ENCODE measurements around the gene RAE1.

The RAE1 gene

DNA sequence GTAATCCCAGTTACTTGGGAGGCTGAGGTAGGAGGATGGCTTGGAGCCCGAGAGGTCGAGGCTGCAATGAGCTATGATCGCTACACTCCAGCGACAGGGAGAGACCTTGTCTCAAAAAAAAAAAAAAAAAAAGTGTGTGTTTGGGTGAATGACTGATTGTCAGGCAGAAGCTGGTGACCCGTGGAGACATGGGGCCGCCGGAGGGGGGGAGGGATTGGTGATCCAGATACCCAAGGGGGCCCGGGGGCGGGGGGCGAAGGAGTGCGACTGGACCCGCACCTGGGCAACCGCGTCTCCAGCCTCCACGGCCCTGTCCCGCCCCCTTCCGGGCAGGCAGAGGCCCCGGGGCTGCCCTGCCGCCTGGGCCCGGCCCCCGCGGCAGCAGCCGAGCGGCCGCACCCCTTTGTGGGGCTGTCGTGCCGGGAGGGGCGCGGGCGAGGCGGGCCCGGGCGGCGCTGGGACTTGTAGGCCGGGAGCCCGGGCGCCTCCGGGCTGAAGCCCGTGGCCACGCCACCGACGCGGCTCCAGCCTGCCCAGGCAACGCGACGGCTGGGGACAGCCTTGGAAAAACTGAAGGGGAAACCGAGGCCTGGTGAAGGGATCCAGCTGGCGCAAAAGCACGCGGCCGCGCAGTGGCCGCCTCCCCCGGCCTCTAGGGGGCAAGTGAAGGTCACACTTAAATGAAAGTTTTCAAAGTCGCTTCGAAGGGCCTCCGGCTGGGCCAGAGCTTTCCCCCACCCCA is 38.1 kb downstream of the RAE1 start:
- peak; percentile 28 to 31 for DNase-seq (ENCODE audit: low read depth in 2 of 2)

DNA sequence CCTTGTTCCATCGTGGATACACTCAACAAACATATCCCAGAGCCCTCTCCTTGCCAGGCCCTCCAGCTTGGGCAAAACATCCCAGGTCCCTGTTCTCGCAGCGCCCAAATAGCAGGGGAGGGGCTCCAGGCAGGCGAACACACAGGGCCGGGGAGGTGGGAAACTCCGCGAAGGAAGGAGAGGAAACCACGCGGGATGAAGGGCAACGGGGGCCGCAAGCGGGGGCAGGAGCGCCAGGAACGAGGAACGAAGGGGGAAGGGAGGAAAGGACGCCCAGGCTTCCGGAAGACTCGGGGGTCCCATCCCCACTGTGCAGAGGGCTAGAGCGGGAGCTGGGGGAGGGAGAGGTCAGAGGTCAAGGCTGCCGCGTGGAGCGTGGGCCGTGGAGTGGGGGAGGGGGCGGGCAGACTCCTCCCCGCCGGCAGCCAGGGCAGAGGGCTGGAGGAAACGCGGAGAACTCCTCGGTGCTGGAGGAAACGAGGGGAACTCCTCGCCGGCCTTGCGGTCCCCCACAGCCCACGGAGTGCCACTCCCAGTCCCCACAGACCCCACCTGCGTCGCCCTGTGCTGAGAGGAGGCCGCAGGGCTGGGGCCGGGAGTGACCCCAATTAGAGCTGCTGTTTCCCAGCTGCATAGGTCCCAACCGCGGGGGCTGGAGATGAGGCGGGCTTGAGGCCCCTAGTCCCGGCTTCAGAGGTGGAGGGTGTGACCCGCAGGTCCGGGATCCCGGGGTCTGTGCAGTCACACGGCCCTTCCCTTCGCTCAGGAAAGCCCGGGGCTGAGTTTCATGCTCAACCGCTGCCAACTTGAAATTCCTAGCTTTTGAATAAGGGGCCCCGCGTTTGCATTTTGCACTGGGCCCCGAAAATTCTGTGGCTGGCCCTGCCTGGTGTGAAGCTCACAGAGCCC is 38.9 kb downstream of the RAE1 start:
- DNase-seq (ENCODE audit: low read depth in 2 of 2), result peak; percentile 36 to 38

DNA sequence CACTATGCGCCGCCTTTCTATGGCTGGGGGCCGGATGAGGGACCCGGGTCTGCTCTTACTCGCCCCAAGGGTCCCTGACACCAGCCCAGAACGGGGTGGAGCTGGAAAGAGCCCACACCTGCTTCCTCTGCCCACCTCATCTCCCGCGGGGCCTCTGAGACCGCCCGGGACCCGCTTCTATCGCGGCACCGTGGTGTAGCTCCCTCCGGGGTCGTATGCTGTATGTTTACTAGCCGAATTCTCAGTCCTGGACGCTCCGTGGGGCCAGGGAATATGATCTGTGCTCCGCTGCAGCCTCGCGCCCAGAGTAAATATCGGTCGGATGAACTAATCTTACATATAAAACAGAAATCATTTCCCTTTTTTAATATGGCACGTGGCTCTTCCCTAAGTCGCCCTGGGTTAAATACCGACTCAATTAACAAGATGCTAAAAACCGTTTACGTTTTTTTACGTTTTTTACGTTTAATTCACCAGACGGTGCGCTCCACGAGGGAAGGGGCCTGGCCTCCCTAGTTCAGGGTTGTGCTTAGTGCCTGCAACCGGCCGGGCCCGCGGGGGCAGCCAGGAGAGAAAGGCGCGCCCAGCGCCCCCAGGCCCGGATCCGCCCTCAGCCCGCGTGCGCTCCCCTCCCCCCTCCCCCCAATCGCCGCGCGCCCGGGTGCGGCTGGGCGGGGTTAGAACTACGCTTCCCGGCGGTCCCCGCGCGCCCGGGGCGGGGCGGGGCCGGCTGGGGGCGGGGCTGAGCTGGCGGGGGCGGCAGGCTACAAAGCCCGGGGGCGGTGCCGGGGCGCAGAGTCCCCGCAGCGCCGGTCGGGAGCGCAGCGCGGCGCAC is 39.8 kb downstream of the RAE1 start, which contains the start of gene RBM38:
TSS of gene RBM38 (plus strand) at position 793 of the 835 bp plus-strand sequence. CDS start 186 bp downstream, outside the sequence.
- peak; percentile 51 to 56 for DNase-seq (ENCODE audit: low read depth in 2 of 2)

DNA sequence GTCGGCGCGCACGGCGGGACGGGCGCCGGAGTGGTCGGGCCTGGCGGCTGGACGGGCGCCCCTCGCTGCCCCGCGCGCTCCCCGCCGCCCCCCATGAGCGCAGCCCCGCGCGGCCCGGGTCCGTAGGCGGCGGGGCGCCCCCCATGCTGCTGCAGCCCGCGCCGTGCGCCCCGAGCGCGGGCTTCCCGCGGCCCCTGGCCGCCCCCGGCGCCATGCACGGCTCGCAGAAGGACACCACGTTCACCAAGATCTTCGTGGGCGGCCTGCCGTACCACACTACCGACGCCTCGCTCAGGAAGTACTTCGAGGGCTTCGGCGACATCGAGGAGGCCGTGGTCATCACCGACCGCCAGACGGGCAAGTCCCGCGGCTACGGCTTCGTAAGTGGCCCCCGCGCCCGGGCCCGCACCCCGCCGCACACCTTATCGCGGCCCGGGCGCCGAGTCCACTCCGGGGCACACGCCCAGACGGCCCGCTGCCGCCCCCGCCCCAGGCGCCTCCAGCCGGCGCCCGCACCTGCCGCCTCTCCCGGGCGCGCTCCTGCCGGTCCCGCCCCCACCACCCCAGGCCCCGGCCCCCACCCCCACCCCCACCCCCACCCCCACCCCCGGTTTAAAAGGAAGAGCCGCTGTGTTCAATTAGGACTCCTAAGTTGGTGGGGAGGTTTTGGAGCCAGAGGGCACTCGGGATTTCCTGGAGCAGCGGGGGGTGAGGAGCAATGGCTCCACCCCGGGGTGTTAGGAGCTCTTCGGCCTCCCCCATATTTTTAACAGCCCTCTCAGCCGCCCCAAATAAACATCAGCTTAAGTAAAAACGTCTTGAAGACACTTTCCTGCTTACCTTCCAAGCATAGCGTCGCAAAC is 40.6 kb downstream of the RAE1 start:
- no peak for DNase-seq (ENCODE audit: low read depth in 2 of 2)

DNA sequence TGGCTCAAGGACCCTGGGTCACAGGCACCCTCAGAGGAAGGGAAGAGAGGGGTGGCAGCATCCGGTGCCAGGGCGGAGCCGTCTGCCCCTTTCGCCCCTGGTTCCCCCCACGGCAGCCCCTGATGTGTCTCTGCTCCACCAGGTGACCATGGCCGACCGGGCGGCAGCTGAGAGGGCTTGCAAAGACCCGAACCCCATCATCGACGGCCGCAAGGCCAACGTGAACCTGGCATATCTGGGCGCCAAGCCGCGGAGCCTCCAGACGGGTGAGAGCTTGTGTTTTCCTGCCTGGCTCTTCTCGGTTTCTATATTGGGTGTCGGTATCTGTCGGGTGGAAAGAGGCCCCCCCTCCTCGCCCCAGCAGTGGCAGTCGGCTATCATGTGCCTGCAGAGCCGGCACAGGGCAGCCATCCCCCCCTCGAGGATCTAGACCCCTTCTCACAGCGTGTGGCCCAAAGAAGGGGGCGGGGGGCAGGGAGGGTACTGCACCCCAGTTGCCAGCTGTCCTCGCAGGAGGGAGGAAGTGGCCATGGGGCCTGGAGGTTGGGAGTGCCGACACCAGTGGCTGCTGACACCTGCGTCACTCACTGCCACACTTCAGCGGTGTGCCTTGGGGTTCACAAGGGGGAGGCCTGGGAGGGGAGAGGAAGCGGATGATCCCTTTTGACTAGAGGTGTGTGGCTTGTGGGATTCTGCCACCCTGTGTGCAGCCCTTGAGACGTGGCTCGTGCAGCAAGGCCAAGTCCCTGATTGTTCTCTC is 41.6 kb downstream of the RAE1 start:
- DNase-seq (ENCODE audit: low read depth in 2 of 2), result peak; percentile 52 to 62

DNA sequence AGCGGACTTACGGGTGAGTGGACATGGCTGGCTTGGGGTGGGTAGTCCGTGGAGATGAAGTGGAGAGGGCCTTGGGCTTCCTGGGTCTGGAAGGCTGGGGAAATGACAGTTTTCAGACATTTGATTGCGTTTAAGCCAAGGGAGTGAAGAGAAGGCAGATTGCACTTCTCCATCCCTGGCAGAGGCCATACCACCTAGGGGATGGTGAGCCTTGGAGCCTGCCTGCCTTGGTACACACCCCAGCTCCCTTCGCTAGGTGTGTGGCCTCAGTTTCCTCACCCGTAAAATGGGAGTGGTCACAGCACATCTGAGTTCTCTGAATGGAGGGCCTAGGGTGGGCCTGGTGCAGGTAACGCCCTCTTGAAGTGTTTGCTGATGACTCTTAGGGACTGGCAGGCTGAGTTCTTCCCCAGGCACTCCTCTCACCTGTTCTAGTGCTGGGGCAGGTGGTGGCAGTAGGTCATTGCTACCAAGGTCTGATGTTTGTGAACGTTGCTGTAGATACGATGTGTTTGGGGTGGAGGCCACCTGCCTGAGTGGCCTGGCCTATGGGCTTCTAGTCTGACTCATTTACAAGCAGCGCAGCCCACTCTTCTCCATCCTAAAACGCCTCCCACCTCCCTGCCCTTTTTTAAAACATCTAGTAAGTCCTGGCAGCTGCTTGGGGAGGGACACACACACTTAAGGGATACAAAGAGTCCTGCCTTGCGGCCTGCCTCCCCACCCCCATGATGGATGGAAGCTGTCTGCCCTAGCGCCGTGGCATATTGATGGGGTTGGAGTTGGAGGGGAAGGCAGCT is 42.5 kb downstream of the RAE1 start:
- DNase-seq (ENCODE audit: low read depth in 2 of 2), result no peak

DNA sequence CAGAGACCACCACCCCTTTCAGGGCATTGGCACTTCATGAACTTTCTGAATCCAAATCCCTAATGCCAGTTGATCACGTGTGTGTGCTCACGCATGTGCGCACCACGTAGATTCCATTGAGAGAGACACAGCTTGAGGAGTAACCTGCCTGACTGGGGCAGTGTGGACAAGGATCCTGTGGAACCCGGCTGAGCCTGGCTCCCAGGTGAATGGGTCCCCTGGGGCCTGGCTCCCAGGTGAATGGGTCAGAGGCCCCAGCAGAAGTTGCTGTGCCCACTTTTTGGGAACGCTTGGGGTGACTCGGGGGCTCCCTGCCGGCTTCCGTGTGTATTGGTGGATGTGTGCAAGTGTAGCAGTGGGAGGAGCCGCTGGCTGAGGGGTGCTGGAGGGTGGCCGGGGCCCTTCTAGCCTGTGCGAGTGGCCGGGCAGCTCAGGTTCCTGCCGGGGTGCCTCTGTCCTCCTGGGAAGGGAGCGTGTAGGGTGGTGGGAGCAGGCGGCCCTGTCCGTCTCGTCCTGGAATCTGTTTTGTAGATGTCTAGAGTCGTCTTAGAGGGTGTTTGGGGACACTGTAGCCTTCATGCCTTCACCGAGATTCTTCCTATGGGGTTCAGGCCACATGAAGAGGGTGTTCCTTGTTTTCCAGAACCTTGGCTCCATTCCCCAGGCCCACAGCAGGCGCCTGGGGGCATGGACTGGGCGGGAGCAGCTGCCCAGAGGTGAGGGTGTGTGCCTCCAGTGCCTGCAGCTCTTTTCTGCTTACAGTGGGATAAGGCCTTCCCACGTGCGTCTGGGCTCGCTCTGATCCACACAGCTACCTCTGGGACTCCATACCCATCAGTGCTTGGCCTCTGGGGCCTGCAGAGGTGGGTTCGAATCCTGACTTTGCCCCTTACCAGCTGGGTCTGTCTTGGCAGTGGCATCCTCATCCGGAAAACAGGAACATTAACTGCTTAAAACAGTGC is 43.3 kb downstream of the RAE1 start:
- no peak for DNase-seq (ENCODE audit: low read depth in 2 of 2)

DNA sequence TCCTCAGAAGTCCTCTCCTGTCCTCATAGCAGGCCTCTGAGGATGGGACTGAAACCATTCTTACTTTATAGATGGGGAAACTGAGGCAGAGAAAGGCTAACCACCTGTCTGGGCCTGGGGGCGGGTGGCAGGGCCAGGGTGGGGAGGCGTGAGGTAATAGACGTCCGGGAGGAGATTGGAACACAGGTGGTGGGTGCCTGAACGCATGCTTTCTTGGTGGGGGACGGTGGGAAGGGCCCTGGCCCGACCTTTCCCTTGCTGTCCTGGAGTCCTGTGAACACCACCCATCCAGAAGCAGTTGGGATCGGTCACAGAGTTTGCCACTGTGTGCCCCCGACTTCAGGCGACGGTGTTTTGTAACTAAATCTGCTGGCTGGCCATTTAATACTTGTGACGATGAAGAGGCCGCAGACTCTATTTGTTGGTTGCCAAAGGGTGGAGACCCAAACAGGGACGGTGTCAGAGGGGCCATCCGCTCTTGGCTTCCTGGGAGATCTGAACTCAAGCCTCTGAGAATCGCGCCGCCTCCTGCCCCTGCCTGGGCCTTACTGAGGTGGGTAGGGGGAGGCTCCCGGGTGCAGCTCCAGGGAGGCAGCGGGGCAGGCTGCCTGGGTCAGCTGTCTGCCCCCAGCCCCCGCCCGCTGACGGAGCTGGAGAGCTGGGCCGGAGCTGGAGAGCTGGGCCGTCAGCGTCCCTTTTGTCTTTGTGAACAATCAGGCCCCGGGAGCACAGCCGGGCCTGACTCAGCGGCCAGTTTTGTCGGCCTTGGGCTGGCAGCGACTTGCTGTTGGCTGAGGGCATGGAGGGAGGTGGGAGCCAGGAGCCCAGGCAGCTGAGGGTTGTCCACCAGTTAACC is 44.3 kb downstream of the RAE1 start:
- DNase-seq (ENCODE audit: low read depth in 2 of 2), result no peak

DNA sequence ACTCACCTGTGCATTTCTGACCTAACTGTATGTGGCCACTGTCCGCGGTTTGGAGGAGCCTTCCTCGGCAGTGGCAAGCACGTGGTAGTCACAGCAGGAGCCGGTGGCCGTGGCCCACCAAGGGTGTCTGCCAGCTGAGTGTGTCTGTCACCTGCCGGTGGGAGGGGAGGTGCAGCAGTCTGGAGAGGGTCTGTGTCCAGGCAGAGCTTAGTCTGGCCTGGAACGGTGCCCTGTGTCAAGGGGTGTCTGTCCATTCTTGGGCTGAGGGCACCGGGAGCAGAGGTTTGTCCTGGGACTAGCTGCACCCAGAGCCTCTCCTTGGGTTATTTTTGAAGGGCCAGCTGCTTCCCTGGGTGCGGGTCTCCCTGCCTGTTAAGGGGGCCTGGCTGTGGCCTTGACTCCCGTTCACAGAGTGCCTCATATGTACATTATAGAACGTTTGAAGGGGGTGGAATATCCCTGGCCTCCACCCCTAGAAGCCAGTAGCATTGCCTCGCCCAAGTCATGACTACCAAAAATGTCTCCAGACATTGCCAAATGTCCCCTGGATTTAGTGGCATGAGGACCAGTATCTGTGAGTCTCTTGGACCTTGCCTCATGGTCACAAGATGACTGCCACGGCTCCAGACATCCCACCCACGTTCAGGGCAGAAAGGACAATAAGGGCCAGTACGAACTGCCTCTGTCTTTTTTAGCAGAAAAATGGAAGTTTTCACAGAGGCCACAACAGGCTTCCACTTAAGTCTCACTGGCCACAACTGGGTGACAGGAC is 45.3 kb downstream of the RAE1 start:
- no peak for DNase-seq (ENCODE audit: low read depth in 2 of 2)

DNA sequence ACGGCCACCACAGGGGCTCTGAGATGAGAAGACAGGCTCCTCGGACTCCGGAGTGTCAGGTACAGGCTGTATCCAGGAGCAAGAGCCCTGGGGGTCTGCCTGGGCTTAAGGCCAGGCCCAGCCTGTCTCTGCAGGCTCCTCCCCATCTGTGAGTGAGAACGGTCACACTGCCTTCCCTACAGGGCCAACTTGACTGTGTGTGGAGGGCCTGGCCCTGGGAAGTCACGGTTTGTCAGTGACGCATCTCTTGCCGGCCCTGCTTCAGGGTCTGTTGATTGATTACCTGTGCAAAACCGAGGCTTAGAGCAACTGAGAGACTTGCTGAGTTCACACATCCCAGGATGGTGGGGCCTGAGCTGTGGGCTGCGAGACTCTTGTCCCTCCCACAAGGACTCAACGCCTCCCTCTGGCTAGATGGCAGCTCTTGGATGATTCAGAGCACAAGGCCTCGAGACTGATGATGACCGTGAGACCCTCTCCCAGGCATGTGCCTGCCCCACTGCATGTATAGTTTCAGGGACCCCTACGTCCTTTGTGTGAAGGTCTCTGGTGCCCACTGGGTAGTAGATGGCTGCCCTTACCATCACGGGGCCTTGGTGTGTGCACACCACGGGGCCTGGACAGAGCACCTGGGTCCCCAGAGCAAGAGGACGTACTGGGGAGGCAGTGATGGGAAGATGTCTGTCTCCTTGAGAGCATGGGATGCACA is 46.1 kb downstream of the RAE1 start:
- DNase-seq (ENCODE audit: low read depth in 2 of 2), result no peak

DNA sequence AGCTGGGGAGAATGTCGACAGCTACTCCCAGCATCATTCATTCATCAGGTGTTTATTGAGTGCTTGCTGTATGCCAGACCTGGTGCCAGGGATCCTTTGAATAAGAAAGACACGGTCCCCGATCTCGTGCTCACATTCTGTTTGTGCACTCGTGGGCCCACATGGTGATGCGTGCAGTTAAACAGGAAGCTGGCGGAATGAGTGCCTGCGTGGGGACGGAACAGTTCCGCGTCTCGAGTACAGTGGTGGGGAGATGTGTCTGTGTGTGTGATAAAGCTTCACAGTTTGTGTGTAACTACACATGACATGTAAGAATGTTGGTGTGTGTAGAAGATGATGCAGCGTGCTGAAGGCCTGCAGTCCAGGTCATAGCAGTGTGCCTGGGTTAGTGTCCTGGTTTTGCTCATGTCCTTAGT is 46.6 kb downstream of the RAE1 start:
- peak in 1 of 2 donors; percentile 42 for DNase-seq (ENCODE audit: low read depth in 2 of 2)

DNA sequence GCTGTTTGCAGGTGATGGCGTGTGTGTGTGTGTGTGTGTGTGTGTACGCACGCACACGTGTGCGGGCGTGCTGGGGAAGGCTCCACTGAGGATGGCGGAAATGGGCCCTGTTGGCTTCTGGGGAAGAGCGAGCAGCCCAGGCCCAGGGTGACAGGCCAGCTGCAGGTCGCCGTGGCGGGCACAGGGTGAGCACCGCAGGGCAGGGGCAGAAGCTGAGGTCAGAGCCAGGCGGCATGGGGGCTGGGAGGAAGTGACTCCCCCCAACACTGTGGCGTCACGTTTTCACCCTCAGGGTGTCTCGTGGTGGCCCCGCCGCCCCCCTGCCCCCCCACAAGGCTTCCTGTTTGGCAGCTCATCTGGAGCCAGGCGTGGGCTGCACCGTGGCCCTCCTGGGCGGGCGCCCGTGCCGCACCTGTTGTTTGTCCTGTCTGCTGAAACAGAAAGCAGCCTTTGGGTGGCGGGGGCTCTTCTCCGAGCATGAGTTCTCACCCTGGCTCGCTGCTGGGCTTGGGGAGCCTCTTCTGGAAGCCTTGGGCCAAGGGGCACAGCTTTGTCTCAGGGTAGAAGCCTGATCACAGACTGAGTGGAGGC is 47.3 kb downstream of the RAE1 start:
- DNase-seq (ENCODE audit: low read depth in 2 of 2), result peak; percentile 83 to 87

DNA sequence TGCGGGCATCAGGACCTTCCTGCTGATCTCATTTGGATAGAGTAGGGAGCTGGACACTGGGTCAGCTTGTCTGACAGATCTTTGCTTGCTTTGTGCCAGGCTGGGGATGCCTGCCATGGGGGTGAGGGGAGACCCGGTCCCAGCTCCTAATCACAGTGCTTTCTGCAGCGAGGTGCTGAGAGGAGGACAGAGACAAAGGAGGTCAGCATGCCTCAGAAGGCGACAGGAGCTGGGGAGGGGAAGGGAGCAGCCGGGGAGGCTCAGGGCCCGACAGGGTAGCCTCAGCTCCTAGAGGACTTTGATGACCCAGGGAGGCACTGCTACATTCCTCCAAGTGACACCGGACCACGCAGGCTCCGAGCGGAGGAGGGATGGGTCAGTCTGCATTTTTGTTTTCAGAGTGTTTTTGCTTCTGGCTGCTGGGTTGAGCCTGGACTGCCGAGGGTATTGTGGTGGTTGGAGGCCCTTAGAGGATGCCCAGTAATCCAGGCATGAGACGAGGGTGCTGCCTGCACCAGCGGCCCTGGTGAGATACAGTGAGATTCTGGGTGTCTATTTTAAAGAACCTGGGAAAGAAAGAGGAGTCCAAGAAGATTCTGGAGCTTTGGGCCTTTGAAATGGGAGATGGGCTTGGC is 48.0 kb downstream of the RAE1 start:
- no peak for DNase-seq (ENCODE audit: low read depth in 2 of 2)

DNA sequence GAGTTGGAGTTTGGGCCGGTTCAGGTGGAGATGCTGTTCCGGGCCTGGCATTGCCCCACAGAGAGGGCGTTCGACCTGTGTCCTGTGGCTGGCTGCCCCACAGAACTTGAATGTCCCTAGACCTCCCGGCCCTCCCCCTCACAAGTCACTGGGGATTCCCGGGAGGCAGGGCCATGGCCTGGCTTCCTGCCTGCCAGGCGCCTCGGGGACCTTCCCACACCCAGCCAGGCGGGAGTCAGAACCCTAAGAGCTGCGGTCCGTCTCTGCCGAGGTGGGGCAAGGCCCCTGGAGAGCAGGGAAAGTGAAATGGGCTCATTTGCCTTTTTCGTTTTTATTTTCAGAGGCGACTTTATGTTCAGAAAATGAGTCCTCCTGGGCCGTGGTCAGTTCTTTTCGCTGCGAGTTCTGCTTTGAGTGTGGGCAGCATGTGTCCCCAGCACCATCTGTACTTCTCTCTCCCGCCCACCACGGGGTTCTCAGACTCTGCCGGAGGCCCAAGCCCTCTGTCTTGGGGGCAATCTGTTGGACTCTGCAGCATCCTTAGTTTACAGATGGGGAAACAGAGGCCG is 48.6 kb downstream of the RAE1 start:
- no peak for DNase-seq (ENCODE audit: low read depth in 2 of 2)
